CD4-positive, CD25-positive, alpha-beta regulatory T cell (primary cell): ENCODE data around the gene FAM163A. TPM values are rescaled to one million over a fixed set of nuclear protein-coding genes. Genes with fewer than 3 reads are reported as not detected.

Experiments
- ATAC-seq, 2 donors: fragments of 150-1000 bp; cut with Tn5 transposase; one replicate each; pipeline ENCODE4 v1.10.0; 2021; ENCODE audit warnings: low read depth in 2 of 2, moderate number of reproducible peaks in 2 of 2, moderate library complexity in 1 of 2
- DNase-seq, 3 donors: peaks; one replicate each; pipeline versions ENCODE4 v3.0.0 to v3.0.0-alpha.2; 2012 to 2022; ENCODE audit warnings: mixed read lengths in 1 of 3
- H3K27ac ChIP-seq: one replicate; pipeline ENCODE4 v1.7.0; 2013; ENCODE audit warnings: mild to moderate bottlenecking, low read length; ENCODE audit not compliant: insufficient read depth, poor library complexity, severe bottlenecking
- H3K27me3 ChIP-seq: one replicate; pipeline ENCODE4 v1.7.0; 2013; ENCODE audit warnings: low read length; ENCODE audit not compliant: control insufficient read depth, insufficient read depth
- H3K36me3 ChIP-seq: one replicate; pipeline ENCODE4 v1.7.0; 2013; ENCODE audit warnings: mild to moderate bottlenecking, low read length, moderate library complexity; ENCODE audit not compliant: control insufficient read depth, insufficient read depth
- H3K4me1 ChIP-seq: 2 replicates; pipeline ENCODE4 v1.7.0; 2013; ENCODE audit warnings: mild to moderate bottlenecking, low read length; ENCODE audit not compliant: insufficient read depth, control insufficient read depth, poor library complexity, severe bottlenecking
- H3K4me3 ChIP-seq: one replicate; pipeline ENCODE4 v1.7.0; 2013; ENCODE audit warnings: low read depth, mild to moderate bottlenecking, low read length, moderate library complexity
- H3K9me3 ChIP-seq, 2 experiments: 1 replicate in 1 of 2; 2 replicates in 1 of 2; pipeline ENCODE4 v1.7.0; 2013; ENCODE audit warnings: low read length in 2 of 2, mild to moderate bottlenecking in 1 of 2, moderate library complexity in 1 of 2; ENCODE audit not compliant: control insufficient read depth in 2 of 2
- H3K27ac Mint-ChIP-seq, 3 donors: one replicate each; pipeline ENCODE4 v1.8.0; 2020 to 2022; ENCODE audit warnings: mild to moderate bottlenecking in 3 of 3, mixed read lengths in 3 of 3, moderate library complexity in 2 of 3
- H3K27me3 Mint-ChIP-seq: one replicate; pipeline ENCODE4 v1.8.0; 2022; ENCODE audit warnings: mild to moderate bottlenecking, mixed read lengths
- H3K36me3 Mint-ChIP-seq: one replicate; pipeline ENCODE4 v1.8.0; 2020; ENCODE audit warnings: mixed read lengths
- H3K4me1 Mint-ChIP-seq, 4 donors: one replicate each; pipeline ENCODE4 v1.8.0; 2020 to 2022; ENCODE audit warnings: mixed read lengths in 4 of 4, mild to moderate bottlenecking in 1 of 4
- H3K4me3 Mint-ChIP-seq, 4 donors: one replicate each; pipeline ENCODE4 v1.8.0; 2020 to 2022; ENCODE audit warnings: mild to moderate bottlenecking in 4 of 4, mixed read lengths in 4 of 4, moderate library complexity in 3 of 4
- H3K9me3 Mint-ChIP-seq, 7 donors: one replicate each; pipeline ENCODE4 v1.8.0; 2020 to 2022; ENCODE audit warnings: mixed read lengths in 7 of 7, mild to moderate bottlenecking in 3 of 7, moderate library complexity in 2 of 7
- polyA plus RNA-seq, 4 donors: library from polyadenylated mRNA; unstranded; fragments of 300-500 nt; fragmentation: Illumina TruSeq; gene quantifications; one replicate each; pipeline ENCODE4 v1.2.3, GENCODE V29; 2021
- total RNA-seq: library from RNA; stranded (reverse); gene quantifications from one replicate; pipeline ENCODE4 v1.2.3, GENCODE V29; 2022

Gene FAM163A
- total and polyA plus RNA-seq, 5 donors from 2014 or later, result 0.13 TPM; not detected in 4

DNA sequence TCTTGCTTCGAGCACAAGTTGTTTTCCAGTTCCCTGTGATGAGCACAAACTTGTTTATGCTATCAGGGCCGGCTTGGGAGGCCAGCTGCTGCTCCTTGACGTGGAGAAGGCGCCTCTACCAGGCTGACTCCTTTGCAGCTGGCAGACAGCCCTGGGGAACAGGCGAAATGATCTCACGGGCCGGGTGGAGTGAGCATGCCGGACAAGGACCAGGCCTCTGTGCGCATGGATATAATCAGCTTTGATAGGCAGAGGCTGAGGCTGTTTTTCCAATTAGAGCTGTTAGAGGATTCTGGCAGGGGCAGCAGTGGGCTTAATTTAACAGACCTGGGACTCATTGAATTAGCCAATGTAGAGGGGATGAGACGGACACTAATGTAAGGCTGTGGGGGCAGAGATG lies 38.9 kb downstream of the FAM163A start:
- no peaks in the 10 kb centered on the region for H3K36me3 Mint-ChIP-seq

GRCh38 chr1:179785031-179785431 lies 41.9 kb downstream of the FAM163A start:
- no peaks in the 10 kb centered on the region for H3K4me1 Mint-ChIP-seq
- Histone ChIP-seq H3K4me1 (no peaks in the 10 kb centered on the region), H3K27ac (no peak overlapping the region), H3K4me3 (no peak overlapping the region), H3K27me3 (peaks cover 3% of the 10 kb centered on the region), H3K9me3 (no peaks in the 10 kb centered on the region), H3K36me3 (no peaks in the 10 kb centered on the region)
- H3K4me3 Mint-ChIP-seq, result no peak overlapping the region
- no peak overlapping the region for H3K27ac Mint-ChIP-seq
- no peaks in the 10 kb centered on the region for H3K9me3 Mint-ChIP-seq
- DNase-seq, result no peak
- H3K27me3 Mint-ChIP-seq, result peaks cover 19% of the 10 kb centered on the region
- H3K36me3 Mint-ChIP-seq, result no peaks in the 10 kb centered on the region
- no peak for ATAC-seq

More for the DNA sequence above, 38.9 kb downstream of the FAM163A start:
- no peaks in the 10 kb centered on the region for H3K9me3 ChIP-seq
- no peak overlapping the region for H3K4me3 ChIP-seq
- H3K4me3 Mint-ChIP-seq, result no peak overlapping the region
- DNase-seq, result no peak
- H3K27ac Mint-ChIP-seq, result no peak overlapping the region
- H3K27me3 Mint-ChIP-seq, result peaks cover 20% of the 10 kb centered on the region
- H3K4me1 ChIP-seq, result no peaks in the 10 kb centered on the region
- H3K36me3 ChIP-seq, result no peaks in the 10 kb centered on the region
- no peaks in the 10 kb centered on the region for H3K4me1 Mint-ChIP-seq
- no peak overlapping the region for H3K27ac ChIP-seq
- no peak for ATAC-seq
- H3K27me3 ChIP-seq, result peaks cover 3% of the 10 kb centered on the region
- H3K9me3 Mint-ChIP-seq, result no peaks in the 10 kb centered on the region

- Histone ChIP-seq H3K36me3 (no peaks in the 10 kb centered on the region), H3K4me3 (no peak overlapping the region), H3K4me1 (no peaks in the 10 kb centered on the region), H3K27me3 (peaks cover 3% of the 10 kb centered on the region), H3K9me3 (no peaks in the 10 kb centered on the region), H3K27ac (no peak overlapping the region)
- peaks cover 19% of the 10 kb centered on the region for H3K27me3 Mint-ChIP-seq
- H3K36me3 Mint-ChIP-seq, result no peaks in the 10 kb centered on the region
- no peaks in the 10 kb centered on the region for H3K4me1 Mint-ChIP-seq
- H3K27ac Mint-ChIP-seq, result no peak overlapping the region
- no peak for ATAC-seq
- H3K9me3 Mint-ChIP-seq, result no peaks in the 10 kb centered on the region
- DNase-seq, result no peak
- peak overlapping the region in 1 of 4 donors; percentile 16 for H3K4me3 Mint-ChIP-seq
Observed at GRCh38 chr1:179785728-179786127, 42.6 kb downstream of the FAM163A start.

DNA sequence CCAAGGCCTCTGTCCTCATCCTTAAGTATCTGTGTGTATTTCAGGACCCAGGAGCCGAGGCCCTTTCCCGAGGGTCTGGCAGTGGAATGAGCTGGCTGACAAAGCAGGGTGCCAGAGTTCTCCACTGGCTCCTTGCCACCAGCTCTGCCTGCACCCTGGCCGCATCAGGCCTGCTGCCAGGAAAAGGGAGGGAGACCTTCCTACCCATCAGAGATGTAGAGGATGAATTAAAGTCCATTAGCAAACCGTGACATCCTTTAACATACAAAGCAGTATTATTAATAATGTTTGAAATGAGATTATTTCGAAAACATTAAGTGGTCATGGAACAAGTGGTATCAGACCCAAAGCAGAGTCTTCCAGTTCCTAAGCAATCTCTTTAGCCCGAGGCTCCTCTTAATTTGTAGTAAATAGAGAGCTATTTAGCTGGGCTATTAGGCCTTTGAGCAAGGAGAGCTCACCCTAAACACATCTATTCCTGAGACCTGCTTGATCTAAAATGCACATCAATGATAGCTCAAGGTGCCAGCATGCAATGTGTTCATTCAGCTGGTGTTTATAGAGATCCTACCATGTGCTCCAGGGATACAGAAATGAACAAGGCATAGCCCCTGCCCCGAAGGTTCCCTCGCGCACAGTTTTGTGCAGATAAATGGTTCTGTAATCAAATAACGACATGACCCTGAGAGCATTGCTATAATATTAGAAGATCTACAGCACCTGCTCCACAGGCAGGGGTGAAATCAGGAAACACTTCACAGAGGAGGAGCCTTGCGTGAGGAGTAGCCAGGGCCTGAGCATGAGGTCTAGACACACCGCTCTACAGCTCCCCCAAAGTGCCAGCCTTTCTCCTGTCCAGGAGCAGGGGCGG lies 44.0 kb downstream of the FAM163A start:
- ATAC-seq (no peak), DNase-seq (no peak)
- no peaks in the 10 kb centered on the region for H3K4me1 Mint-ChIP-seq
- H3K27me3 Mint-ChIP-seq, result peaks cover 19% of the 10 kb centered on the region
- Histone ChIP-seq H3K9me3 (no peaks in the 10 kb centered on the region), H3K36me3 (no peaks in the 10 kb centered on the region), H3K4me3 (no peak overlapping the region), H3K27ac (no peak overlapping the region), H3K4me1 (no peaks in the 10 kb centered on the region), H3K27me3 (peaks cover 3% of the 10 kb centered on the region)
- H3K36me3 Mint-ChIP-seq, result no peaks in the 10 kb centered on the region
- no peak overlapping the region for H3K4me3 Mint-ChIP-seq
- no peak overlapping the region for H3K27ac Mint-ChIP-seq
- H3K9me3 Mint-ChIP-seq, result no peaks in the 10 kb centered on the region

DNA sequence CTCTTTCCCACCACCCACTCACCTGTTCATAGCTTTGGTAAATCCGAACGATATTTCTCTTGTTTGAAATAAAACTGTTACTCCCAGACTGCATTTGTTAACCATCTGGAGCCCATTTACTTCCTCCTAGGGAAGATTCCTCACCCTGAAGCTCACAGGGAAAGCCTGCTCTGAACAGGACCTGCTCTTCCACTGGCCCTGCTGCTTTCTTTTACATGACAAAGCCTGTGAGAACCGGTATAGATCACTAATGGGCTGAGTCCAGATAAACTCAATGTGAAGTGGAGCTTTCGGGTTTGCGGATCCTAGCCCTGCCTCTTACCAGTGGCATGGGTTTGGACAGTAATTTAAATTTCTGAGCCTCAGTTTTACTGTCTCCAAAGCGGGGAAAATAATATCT lies 45.2 kb downstream of the FAM163A start:
- DNase-seq, result no peak

GRCh38 chr1:179793281-179793680 lies 50.2 kb downstream of the FAM163A start:
- Histone ChIP-seq H3K9me3 (no peaks in the 10 kb centered on the region), H3K4me3 (no peak overlapping the region), H3K36me3 (no peaks in the 10 kb centered on the region), H3K27ac (no peak overlapping the region), H3K4me1 (no peaks in the 10 kb centered on the region), H3K27me3 (no peaks in the 10 kb centered on the region)
- no peaks in the 10 kb centered on the region for H3K36me3 Mint-ChIP-seq
- H3K9me3 Mint-ChIP-seq, result peaks cover 0 to 1% (median 0%) of the 10 kb centered on the region in 7 donors
- no peak overlapping the region for H3K27ac Mint-ChIP-seq
- H3K4me1 Mint-ChIP-seq, result no peaks in the 10 kb centered on the region
- no peak overlapping the region for H3K4me3 Mint-ChIP-seq
- peaks cover 5% of the 10 kb centered on the region for H3K27me3 Mint-ChIP-seq
- no peak for DNase-seq
- ATAC-seq, result no peak

More for the DNA sequence above, 45.2 kb downstream of the FAM163A start:
- no peak for ATAC-seq
- Histone ChIP-seq H3K4me3 (no peak overlapping the region), H3K27me3 (peaks cover 3% of the 10 kb centered on the region), H3K4me1 (no peaks in the 10 kb centered on the region), H3K9me3 (no peaks in the 10 kb centered on the region), H3K27ac (no peak overlapping the region), H3K36me3 (no peaks in the 10 kb centered on the region)
- no peaks in the 10 kb centered on the region for H3K4me1 Mint-ChIP-seq
- H3K9me3 Mint-ChIP-seq, result no peaks in the 10 kb centered on the region
- H3K4me3 Mint-ChIP-seq, result no peak overlapping the region
- no peaks in the 10 kb centered on the region for H3K36me3 Mint-ChIP-seq
- peak overlapping the region in 1 of 3 donors; percentile 60 for H3K27ac Mint-ChIP-seq
- peaks cover 19% of the 10 kb centered on the region for H3K27me3 Mint-ChIP-seq

DNA sequence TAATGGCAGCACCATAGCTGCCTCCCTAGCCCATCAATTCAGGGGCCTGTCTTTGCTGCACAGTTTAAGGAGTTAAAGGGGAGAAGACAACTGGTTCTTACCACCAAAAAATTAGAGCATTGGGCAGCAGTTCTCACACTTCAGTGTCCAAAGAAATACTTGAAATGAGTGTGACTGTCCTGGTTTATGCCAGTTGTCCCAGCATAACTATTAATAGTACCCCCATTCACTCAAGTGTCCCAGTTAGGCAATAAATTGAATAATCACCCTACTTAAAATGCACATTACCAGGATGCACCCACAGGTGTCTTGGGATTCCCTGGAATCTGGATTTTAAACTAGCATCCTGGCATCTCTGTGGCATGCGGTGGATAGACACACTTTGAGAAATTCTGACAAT lies 51.1 kb downstream of the FAM163A start:
- Histone ChIP-seq H3K4me3 (no peak overlapping the region), H3K9me3 (no peaks in the 10 kb centered on the region), H3K27me3 (no peaks in the 10 kb centered on the region), H3K36me3 (no peaks in the 10 kb centered on the region), H3K27ac (no peak overlapping the region), H3K4me1 (no peaks in the 10 kb centered on the region)
- Mint-ChIP-seq H3K27ac (no peak overlapping the region), H3K4me3 (no peak overlapping the region), H3K4me1 (no peaks in the 10 kb centered on the region), H3K27me3 (peaks cover 5% of the 10 kb centered on the region), H3K36me3 (no peaks in the 10 kb centered on the region), H3K9me3 (peaks cover 0 to 1% (median 0%) of the 10 kb centered on the region in 7 donors)
- no peak for DNase-seq
- no peak for ATAC-seq

- Mint-ChIP-seq H3K27me3 (peaks cover 2% of the 10 kb centered on the region), H3K36me3 (no peaks in the 10 kb centered on the region), H3K4me3 (no peak overlapping the region), H3K4me1 (no peaks in the 10 kb centered on the region), H3K27ac (no peak overlapping the region), H3K9me3 (peaks cover 0 to 1% (median 0%) of the 10 kb centered on the region in 7 donors)
- Histone ChIP-seq H3K27me3 (no peaks in the 10 kb centered on the region), H3K9me3 (no peaks in the 10 kb centered on the region), H3K4me1 (no peaks in the 10 kb centered on the region), H3K36me3 (no peaks in the 10 kb centered on the region), H3K27ac (no peak overlapping the region), H3K4me3 (no peak overlapping the region)
- ATAC-seq (no peak), DNase-seq (no peak)
Observed at GRCh38 chr1:179794669-179795068, 51.6 kb downstream of the FAM163A start.
